Panc1 (cell line): ENCODE measurements around the gene ITGA11. TPM values are rescaled to one million over a fixed set of nuclear protein-coding genes. Genes with fewer than 3 reads are reported as not detected.

Experiments
- ATAC-seq: fragments of 200-7000 bp; cut with Tn5 transposase; 2 replicates; pipeline ENCODE4 v1.9.1; 2020; ENCODE audit warnings: mild to moderate bottlenecking, moderate library complexity
- BruUV-seq: library from RNA; stranded (reverse); fragments of 400-500 nt; replicated peaks from 2 replicates; lab custom pipeline; 2021; lab: Mats Ljungman, UMichigan
- CTCF ChIA-PET: fragments of 300-600 bp; sonication (Branson Sonifier 250); formaldehyde crosslinking; loops from one replicate; lab custom pipeline; 2022; ENCODE audit warnings: antibody characterized with exemption; lab: Charles Lee
- POLR2A ChIA-PET: fragments of 300-600 bp; sonication (Branson Sonifier 250); formaldehyde crosslinking; loops from one replicate; lab custom pipeline; 2022; ENCODE audit warnings: antibody characterized with exemption; lab: Charles Lee
- DNase-seq: peaks from one replicate; pipeline ENCODE4 v3.0.0-alpha.2; 2010; ENCODE audit warnings: low read depth, low spot score
- H3K27ac ChIP-seq: 2 replicates; pipeline ENCODE4 v1.5.1; 2011; ENCODE audit warnings: mild to moderate bottlenecking, low read length, inconsistent platforms
- H3K27me3 ChIP-seq: fragments of 200-500 bp; sonication (Bioruptor generic); 2 replicates; pipeline ENCODE4 v1.6.0; 2014; ENCODE audit warnings: low read length, inconsistent platforms; ENCODE audit not compliant: control insufficient read depth, insufficient read depth
- H3K36me3 ChIP-seq: fragments of 200-500 bp; sonication (Bioruptor generic); 2 replicates; pipeline ENCODE4 v1.5.1; 2014; ENCODE audit warnings: inconsistent platforms, mild to moderate bottlenecking, low read length, moderate library complexity; ENCODE audit not compliant: control insufficient read depth, insufficient read depth
- H3K4me1 ChIP-seq: 2 replicates; pipeline ENCODE4 v1.5.1; 2011; ENCODE audit warnings: inconsistent platforms, mild to moderate bottlenecking, low read length, moderate library complexity; ENCODE audit not compliant: control insufficient read depth, insufficient read depth
- H3K4me3 ChIP-seq, 2 experiments: 2 replicates each; pipeline ENCODE4 v1.5.1; 2011 to 2012; ENCODE audit warnings: low read depth in 2 of 2, low read length in 2 of 2, mild to moderate bottlenecking in 2 of 2, inconsistent platforms in 1 of 2, moderate library complexity in 1 of 2
- H3K9me3 ChIP-seq: fragments of 200-500 bp; sonication (Bioruptor generic); 2 replicates; pipeline ENCODE4 v1.5.1; 2014; ENCODE audit warnings: low read depth, mild to moderate bottlenecking, inconsistent platforms, low read length, moderate library complexity; ENCODE audit not compliant: control insufficient read depth, insufficient read depth
- CTCF ChIP-seq: fragments of 450-650 bp; IDR thresholded peaks from 2 replicates; pipeline ENCODE4 v1.5.1; 2017; ENCODE audit warnings: mild to moderate bottlenecking
- POLR2AphosphoS5 ChIP-seq: IDR thresholded peaks from 2 replicates; pipeline ENCODE4 v1.6.1; 2012; ENCODE audit warnings: mild to moderate bottlenecking, low read depth, low read length, moderate library complexity
- SIN3A ChIP-seq: IDR thresholded peaks from 2 replicates; pipeline ENCODE4 v1.6.1; 2012; ENCODE audit warnings: low read depth, mild to moderate bottlenecking, low read length, moderate library complexity, borderline replicate concordance; ENCODE audit not compliant: insufficient read depth
- TCF7L2 ChIP-seq: IDR thresholded peaks from 2 replicates; pipeline ENCODE4 v1.6.1; 2011; ENCODE audit warnings: mild to moderate bottlenecking, low read depth, low read length, inconsistent platforms
- in situ Hi-C: cut with HindIII; loops from 2 replicates; pipeline ENCODE4 v1.10.0; 2016; ENCODE audit warnings: low sequenced_read_pairs, low pct_unique_long_range_greater_than_20kb
- intact Hi-C: fragments of 100-400 bp; cut with micrococcal nuclease; formaldehyde crosslinking; loops from one replicate; pipeline ENCODE4 v1.10.0; 2022; ENCODE audit not compliant: unreplicated experiment
- total RNA-seq: library from RNA; stranded (reverse); gene quantifications from one replicate; pipeline ENCODE4 v1.2.1, GENCODE V29; 2021; ENCODE audit not compliant: unreplicated experiment
- TF ChIP-seq, protein P1 (sequence below), 2 experiments: IDR thresholded peaks; 2 replicates each; pipeline ENCODE4 v1.6.1; 2011 to 2012; ENCODE audit warnings: low read depth in 2 of 2, control low read depth in 1 of 2, low read length in 1 of 2, mild to moderate bottlenecking in 1 of 2, moderate library complexity in 1 of 2; ENCODE audit not compliant: insufficient read depth in 1 of 2

ITGA11 gene
- total RNA-seq, 1 experiment from 2014 or later, result 0.28 TPM

DNA sequence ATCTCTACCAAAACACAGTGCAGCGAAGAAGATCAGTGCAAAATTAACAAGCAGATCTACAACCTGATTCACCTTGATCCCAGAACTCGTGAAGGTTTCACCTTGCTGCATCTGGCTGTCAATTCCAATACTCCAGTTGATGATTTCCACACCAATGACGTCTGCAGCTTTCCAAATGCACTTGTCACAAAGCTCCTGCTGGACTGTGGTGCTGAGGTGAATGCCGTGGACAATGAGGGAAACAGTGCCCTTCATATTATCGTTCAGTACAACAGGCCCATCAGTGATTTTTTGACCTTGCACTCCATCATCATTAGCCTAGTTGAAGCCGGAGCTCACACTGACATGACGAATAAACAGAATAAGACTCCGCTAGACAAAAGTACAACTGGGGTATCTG, 141.2 kb downstream of the ITGA11 start:
- H3K27ac ChIP-seq, result no peak overlapping the region
- TF ChIP-seq TCF7L2, result no peak
- TF ChIP-seq SIN3A, result no peak
- TF ChIP-seq, protein P1, sequence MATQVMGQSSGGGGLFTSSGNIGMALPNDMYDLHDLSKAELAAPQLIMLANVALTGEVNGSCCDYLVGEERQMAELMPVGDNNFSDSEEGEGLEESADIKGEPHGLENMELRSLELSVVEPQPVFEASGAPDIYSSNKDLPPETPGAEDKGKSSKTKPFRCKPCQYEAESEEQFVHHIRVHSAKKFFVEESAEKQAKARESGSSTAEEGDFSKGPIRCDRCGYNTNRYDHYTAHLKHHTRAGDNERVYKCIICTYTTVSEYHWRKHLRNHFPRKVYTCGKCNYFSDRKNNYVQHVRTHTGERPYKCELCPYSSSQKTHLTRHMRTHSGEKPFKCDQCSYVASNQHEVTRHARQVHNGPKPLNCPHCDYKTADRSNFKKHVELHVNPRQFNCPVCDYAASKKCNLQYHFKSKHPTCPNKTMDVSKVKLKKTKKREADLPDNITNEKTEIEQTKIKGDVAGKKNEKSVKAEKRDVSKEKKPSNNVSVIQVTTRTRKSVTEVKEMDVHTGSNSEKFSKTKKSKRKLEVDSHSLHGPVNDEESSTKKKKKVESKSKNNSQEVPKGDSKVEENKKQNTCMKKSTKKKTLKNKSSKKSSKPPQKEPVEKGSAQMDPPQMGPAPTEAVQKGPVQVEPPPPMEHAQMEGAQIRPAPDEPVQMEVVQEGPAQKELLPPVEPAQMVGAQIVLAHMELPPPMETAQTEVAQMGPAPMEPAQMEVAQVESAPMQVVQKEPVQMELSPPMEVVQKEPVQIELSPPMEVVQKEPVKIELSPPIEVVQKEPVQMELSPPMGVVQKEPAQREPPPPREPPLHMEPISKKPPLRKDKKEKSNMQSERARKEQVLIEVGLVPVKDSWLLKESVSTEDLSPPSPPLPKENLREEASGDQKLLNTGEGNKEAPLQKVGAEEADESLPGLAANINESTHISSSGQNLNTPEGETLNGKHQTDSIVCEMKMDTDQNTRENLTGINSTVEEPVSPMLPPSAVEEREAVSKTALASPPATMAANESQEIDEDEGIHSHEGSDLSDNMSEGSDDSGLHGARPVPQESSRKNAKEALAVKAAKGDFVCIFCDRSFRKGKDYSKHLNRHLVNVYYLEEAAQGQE (IDR thresholded peaks at IDR 0.05; ENCODE audit: insufficient read depth in 1 of 2, low read depth in 2 of 2, low read length in 1 of 2), result no peak
- no peak for TF ChIP-seq CTCF
- TF ChIP-seq POLR2AphosphoS5, result no peak
- no TSS peak for BruUV-seq
- CTCF ChIA-PET, result no interaction called here
- in situ Hi-C loops (no loop called here), intact Hi-C loops (no loop called here)
- no peak for ATAC-seq
- H3K4me3 ChIP-seq, result no peak overlapping the region
- no peaks in the 10 kb centered on the region for H3K27me3 ChIP-seq
- H3K36me3 ChIP-seq, result peaks cover 16% of the 10 kb centered on the region
- no peaks in the 10 kb centered on the region for H3K9me3 ChIP-seq
- no peaks in the 10 kb centered on the region for H3K4me1 ChIP-seq
- POLR2A ChIA-PET, result no interaction called here
- no peak for DNase-seq

GRCh38 chr15:68289621-68290352, 142.2 kb downstream of the ITGA11 start:
- peaks cover 16% of the 10 kb centered on the region for H3K36me3 ChIP-seq
- in situ Hi-C loops, result no loop called here

More at GRCh38 chr15:68289621-68290352, 142.2 kb downstream of the ITGA11 start:
- H3K9me3 ChIP-seq, result no peaks in the 10 kb centered on the region
- DNase-seq (no peak), ATAC-seq (no peak)
- H3K4me3 ChIP-seq, result no peak overlapping the region
- CTCF ChIA-PET, result no interaction called here
- no peak overlapping the region for H3K27ac ChIP-seq
- TF ChIP-seq POLR2AphosphoS5 (no peak), CTCF (no peak), TCF7L2 (no peak), SIN3A (no peak)
- TF ChIP-seq, protein P1 (IDR thresholded peaks at IDR 0.05; ENCODE audit: insufficient read depth in 1 of 2, low read depth in 2 of 2, low read length in 1 of 2), result no peak
- no peaks in the 10 kb centered on the region for H3K4me1 ChIP-seq
- intact Hi-C loops, result no loop called here
- no TSS peak for BruUV-seq
- POLR2A ChIA-PET, result no interaction called here
- H3K27me3 ChIP-seq, result no peaks in the 10 kb centered on the region
